WTC11 (cell line): ENCODE results near the gene CXCL10.

Experiments used
- AFF4 ChIP-seq: sonication (generic); formaldehyde crosslinking; IDR thresholded peaks from 2 replicates; pipeline ENCODE4 v1.8.1; 2023; ENCODE audit warnings: mild to moderate bottlenecking, missing genetic modification reagents, borderline replicate concordance
- CTCF ChIP-seq: fragments of 200-600 bp; IDR thresholded peaks from 2 replicates; pipeline ENCODE4 v1.8.0; 2022; ENCODE audit warnings: antibody characterized with exemption
- JUN ChIP-seq: sonication (generic); formaldehyde crosslinking; IDR thresholded peaks from 2 replicates; pipeline ENCODE4 v1.8.0; 2023; ENCODE audit warnings: mild to moderate bottlenecking, missing genetic modification reagents
- MAX ChIP-seq: sonication (generic); formaldehyde crosslinking; IDR thresholded peaks from 2 replicates; pipeline ENCODE4 v1.8.0; 2022; ENCODE audit warnings: mild to moderate bottlenecking, missing genetic modification reagents
- NFE2L1 ChIP-seq: sonication (generic); formaldehyde crosslinking; IDR thresholded peaks from 2 replicates; pipeline ENCODE4 v1.8.1; 2023; ENCODE audit warnings: missing genetic modification reagents
- SP1 ChIP-seq: sonication (generic); formaldehyde crosslinking; conservative IDR thresholded peaks from 2 replicates; pipeline ENCODE4 v1.8.1; 2022; ENCODE audit warnings: missing genetic modification reagents
- ZNF281 ChIP-seq: sonication (generic); formaldehyde crosslinking; IDR thresholded peaks from 2 replicates; pipeline ENCODE4 v1.8.0; 2023; ENCODE audit warnings: mild to moderate bottlenecking, missing genetic modification reagents

- TF ChIP-seq NFE2L1 (CRISPR knock-in tag) = no peak
- TF ChIP-seq CTCF = no peak
- no peak for TF ChIP-seq ZNF281 (CRISPR knock-in tag)
- TF ChIP-seq MAX (CRISPR knock-in tag) = no peak
- no peak for TF ChIP-seq AFF4 (CRISPR knock-in tag)
- TF ChIP-seq JUN = no peak
- no peak for TF ChIP-seq SP1 (CRISPR knock-in tag)
Observed at GRCh38 chr4:76002176-76002575, 21.1 kb downstream of the CXCL10 start.
